Mucosa of rectum (tissue), 2 donors: ENCODE measurements around the gene TNFSF13.

ENCODE experiments used
- H3K27ac ChIP-seq, 2 donors: one replicate each; pipeline ENCODE4 v1.7.0; 2013; ENCODE audit warnings: inconsistent platforms in 2 of 2, low read depth in 2 of 2, low read length in 2 of 2
- H3K27me3 ChIP-seq, 2 donors: one replicate each; pipeline ENCODE4 v1.7.0; 2013; ENCODE audit warnings: low read length in 2 of 2; ENCODE audit not compliant: control insufficient read depth in 2 of 2, insufficient read depth in 2 of 2
- H3K36me3 ChIP-seq, 2 donors: one replicate each; pipeline ENCODE4 v1.7.0; 2013; ENCODE audit warnings: low read length in 2 of 2; ENCODE audit not compliant: control insufficient read depth in 2 of 2, insufficient read depth in 2 of 2
- H3K4me1 ChIP-seq, 2 donors: one replicate each; pipeline ENCODE4 v1.7.0; 2013; ENCODE audit warnings: low read length in 2 of 2, mild to moderate bottlenecking in 1 of 2; ENCODE audit not compliant: control insufficient read depth in 2 of 2, insufficient read depth in 2 of 2
- H3K4me3 ChIP-seq, 2 donors: one replicate each; pipeline ENCODE4 v1.7.0; 2013; ENCODE audit warnings: low read length in 2 of 2
- H3K9ac ChIP-seq, 2 donors: one replicate each; pipeline ENCODE4 v1.7.0; 2013; ENCODE audit warnings: low read length in 2 of 2, low read depth in 1 of 2, mild to moderate bottlenecking in 1 of 2
- H3K9me3 ChIP-seq, 2 donors: one replicate each; pipeline ENCODE4 v1.7.0; 2013; ENCODE audit warnings: low read length in 2 of 2; ENCODE audit not compliant: control insufficient read depth in 2 of 2
- donor health status: healthy.
- donor health status: Normal muscosa, but diverticular disease.

TNFSF13 gene, protein sequence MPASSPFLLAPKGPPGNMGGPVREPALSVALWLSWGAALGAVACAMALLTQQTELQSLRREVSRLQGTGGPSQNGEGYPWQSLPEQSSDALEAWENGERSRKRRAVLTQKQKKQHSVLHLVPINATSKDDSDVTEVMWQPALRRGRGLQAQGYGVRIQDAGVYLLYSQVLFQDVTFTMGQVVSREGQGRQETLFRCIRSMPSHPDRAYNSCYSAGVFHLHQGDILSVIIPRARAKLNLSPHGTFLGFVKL

DNA sequence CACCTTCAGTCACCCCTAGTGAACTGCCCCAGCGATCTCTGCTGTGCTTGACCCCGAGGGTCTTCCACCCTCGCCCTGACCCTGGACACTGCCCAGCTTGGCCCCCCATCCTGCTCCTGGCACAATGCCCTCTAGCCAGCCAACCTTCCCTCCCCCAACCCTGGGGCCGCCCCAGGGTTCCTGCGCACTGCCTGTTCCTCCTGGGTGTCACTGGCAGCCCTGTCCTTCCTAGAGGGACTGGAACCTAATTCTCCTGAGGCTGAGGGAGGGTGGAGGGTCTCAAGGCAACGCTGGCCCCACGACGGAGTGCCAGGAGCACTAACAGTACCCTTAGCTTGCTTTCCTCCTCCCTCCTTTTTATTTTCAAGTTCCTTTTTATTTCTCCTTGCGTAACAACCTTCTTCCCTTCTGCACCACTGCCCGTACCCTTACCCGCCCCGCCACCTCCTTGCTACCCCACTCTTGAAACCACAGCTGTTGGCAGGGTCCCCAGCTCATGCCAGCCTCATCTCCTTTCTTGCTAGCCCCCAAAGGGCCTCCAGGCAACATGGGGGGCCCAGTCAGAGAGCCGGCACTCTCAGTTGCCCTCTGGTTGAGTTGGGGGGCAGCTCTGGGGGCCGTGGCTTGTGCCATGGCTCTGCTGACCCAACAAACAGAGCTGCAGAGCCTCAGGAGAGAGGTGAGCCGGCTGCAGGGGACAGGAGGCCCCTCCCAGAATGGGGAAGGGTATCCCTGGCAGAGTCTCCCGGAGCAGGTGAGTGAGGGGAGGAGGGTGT, at the start of gene TNFSF13:
Gene TNFSF13, plus strand, starts transcription at position 207 of the 776 bp plus-strand sequence. Its CDS starts 290 bp downstream, at position 497.
- H3K9ac ChIP-seq = peak within 1 kb of the TSS; percentile 77 to 94
- H3K27ac ChIP-seq = peak within 1 kb of the TSS; percentile 98 to 99
- H3K4me3 ChIP-seq = peak within 1 kb of the TSS; percentile 69 to 85
- no peaks in the 10 kb centered on the region for H3K9me3 ChIP-seq
- peaks cover 57 to 59% of the 10 kb centered on the region in 2 donors for H3K4me1 ChIP-seq
- H3K27me3 ChIP-seq = no peaks in the 10 kb centered on the region
- peaks cover 0 to 3% of the 10 kb centered on the region in 2 donors for H3K36me3 ChIP-seq

DNA sequence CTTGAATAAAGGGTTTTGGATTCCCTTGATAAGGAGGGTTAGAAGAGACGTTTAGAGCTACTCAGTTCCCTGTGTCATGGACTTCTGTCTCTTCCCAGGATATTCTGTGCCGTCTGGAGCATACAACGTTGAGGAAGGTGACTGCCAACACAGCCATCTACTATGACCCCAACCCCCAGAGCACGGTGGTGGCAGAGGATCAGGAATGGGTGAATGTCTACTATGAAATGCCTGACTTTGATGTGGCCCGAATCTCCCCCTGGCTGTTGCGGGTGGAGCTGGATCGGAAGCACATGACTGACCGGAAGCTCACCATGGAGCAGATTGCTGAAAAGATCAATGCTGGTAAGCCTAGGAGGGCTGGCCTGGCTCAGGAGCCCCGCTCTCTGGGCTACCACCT, 49.7 kb upstream of the TNFSF13 start:
- Histone ChIP-seq H3K27me3 (no peaks in the 10 kb centered on the region), H3K4me3 (no peak overlapping the region), H3K27ac (no peak overlapping the region), H3K9me3 (no peaks in the 10 kb centered on the region), H3K9ac (no peak overlapping the region), H3K36me3 (peaks cover 72 to 83% of the 10 kb centered on the region in 2 donors), H3K4me1 (no peaks in the 10 kb centered on the region)

DNA sequence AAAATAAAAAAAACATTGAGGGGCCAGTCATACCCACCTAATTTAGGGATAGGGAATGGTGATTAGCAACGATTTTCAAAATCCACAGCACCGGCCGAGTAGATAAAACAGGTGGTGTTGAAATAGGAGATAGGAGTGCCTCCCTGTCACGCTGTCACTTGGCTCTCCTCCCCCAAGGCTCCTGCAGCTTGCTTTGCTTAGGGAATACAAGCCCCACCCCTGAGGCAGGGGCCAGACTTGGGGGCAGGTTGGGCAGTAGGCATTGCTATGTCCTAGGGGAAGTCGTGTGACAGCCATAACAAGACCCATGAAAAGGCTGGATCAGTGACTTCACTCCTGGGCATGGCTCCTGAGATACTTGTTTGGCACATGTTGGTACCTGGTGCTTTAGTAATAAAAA, 48.6 kb upstream of the TNFSF13 start:
- Histone ChIP-seq H3K9ac (no peak overlapping the region), H3K4me3 (no peak overlapping the region), H3K36me3 (peaks cover 73 to 81% of the 10 kb centered on the region in 2 donors), H3K9me3 (no peaks in the 10 kb centered on the region), H3K27ac (no peak overlapping the region), H3K4me1 (peaks cover 0 to 1% of the 10 kb centered on the region in 2 donors), H3K27me3 (no peaks in the 10 kb centered on the region)

DNA sequence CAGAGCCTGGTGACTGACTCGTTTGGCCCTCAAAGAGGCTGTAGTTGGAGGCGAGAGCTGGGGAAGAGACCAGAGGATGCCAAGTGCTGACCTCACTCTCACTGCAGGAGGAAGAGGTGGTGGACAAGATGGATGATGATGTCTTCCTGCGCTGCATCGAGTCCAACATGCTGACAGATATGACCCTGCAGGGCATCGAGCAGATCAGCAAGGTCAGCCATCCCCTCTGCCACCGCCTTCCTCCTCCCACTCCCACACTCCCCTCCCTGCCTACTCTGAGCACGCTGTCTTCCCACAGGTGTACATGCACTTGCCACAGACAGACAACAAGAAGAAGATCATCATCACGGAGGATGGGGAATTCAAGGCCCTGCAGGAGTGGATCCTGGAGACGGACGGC, 47.4 kb upstream of the TNFSF13 start:
- peaks cover 69 to 75% of the 10 kb centered on the region in 2 donors for H3K36me3 ChIP-seq
- H3K27ac ChIP-seq = no peak overlapping the region
- peaks cover 9 to 11% of the 10 kb centered on the region in 2 donors for H3K4me1 ChIP-seq
- no peaks in the 10 kb centered on the region for H3K9me3 ChIP-seq
- H3K9ac ChIP-seq = no peak overlapping the region
- H3K4me3 ChIP-seq = no peak overlapping the region
- no peaks in the 10 kb centered on the region for H3K27me3 ChIP-seq

DNA sequence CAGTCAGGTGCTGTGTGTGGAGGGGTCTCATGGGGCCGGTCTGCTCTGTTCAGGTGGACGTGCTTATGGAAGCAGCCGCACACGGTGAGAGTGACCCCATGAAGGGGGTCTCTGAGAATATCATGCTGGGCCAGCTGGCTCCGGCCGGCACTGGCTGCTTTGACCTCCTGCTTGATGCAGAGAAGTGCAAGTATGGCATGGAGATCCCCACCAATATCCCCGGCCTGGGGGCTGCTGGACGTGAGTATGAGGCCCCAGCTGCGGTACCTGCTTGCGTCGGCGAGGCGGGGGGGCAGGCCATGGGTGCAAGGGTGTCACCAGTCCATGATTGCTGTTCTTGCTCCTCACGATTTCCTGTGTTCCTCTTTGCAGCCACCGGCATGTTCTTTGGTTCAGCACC, 46.4 kb upstream of the TNFSF13 start:
- no peak overlapping the region for H3K4me3 ChIP-seq
- no peaks in the 10 kb centered on the region for H3K9me3 ChIP-seq
- peaks cover 9 to 12% of the 10 kb centered on the region in 2 donors for H3K4me1 ChIP-seq
- H3K27me3 ChIP-seq = no peaks in the 10 kb centered on the region
- H3K9ac ChIP-seq = no peak overlapping the region
- peaks cover 64 to 65% of the 10 kb centered on the region in 2 donors for H3K36me3 ChIP-seq
- H3K27ac ChIP-seq = no peak overlapping the region

DNA sequence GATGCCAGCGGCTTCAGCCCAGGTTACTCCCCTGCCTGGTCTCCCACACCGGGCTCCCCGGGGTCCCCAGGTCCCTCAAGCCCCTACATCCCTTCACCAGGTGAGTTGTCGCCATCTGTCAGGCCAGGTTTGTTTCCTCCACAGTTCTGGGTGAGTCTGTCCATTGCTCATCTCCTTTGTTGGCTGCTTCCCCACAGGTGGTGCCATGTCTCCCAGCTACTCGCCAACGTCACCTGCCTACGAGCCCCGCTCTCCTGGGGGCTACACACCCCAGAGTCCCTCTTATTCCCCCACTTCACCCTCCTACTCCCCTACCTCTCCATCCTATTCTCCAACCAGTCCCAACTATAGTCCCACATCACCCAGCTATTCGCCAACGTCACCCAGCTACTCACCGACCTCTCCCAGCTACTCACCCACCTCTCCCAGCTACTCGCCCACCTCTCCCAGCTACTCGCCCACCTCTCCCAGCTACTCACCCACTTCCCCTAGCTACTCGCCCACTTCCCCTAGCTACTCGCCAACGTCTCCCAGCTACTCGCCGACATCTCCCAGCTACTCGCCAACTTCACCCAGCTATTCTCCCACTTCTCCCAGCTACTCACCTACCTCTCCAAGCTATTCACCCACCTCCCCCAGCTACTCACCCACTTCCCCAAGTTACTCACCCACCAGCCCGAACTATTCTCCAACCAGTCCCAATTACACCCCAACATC, 45.6 kb upstream of the TNFSF13 start:
- Histone ChIP-seq H3K9ac (no peak overlapping the region), H3K4me1 (peaks cover 9 to 12% of the 10 kb centered on the region in 2 donors), H3K9me3 (no peaks in the 10 kb centered on the region), H3K27ac (no peak overlapping the region), H3K36me3 (peaks cover 60 to 62% of the 10 kb centered on the region in 2 donors), H3K4me3 (no peak overlapping the region), H3K27me3 (no peaks in the 10 kb centered on the region)

DNA sequence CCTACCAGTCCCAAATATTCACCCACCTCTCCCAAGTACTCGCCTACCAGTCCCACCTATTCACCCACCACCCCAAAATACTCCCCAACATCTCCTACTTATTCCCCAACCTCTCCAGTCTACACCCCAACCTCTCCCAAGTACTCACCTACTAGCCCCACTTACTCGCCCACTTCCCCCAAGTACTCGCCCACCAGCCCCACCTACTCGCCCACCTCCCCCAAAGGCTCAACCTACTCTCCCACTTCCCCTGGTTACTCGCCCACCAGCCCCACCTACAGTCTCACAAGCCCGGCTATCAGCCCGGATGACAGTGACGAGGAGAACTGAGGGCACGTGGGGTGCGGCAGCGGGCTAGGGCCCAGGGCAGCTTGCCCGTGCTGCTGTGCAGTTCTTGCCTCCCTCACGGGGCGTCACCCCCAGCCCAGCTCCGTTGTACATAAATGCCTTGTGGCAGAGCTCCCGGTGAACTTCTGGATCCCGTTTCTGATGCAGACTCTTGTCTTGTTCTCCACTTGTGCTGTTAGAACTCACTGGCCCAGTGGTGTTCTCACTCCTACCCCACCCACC, 44.6 kb upstream of the TNFSF13 start:
- no peak overlapping the region for H3K9ac ChIP-seq
- H3K27me3 ChIP-seq = no peaks in the 10 kb centered on the region
- no peak overlapping the region for H3K27ac ChIP-seq
- no peaks in the 10 kb centered on the region for H3K9me3 ChIP-seq
- H3K4me3 ChIP-seq = no peak overlapping the region
- peaks cover 51 to 52% of the 10 kb centered on the region in 2 donors for H3K36me3 ChIP-seq
- peaks cover 9 to 12% of the 10 kb centered on the region in 2 donors for H3K4me1 ChIP-seq

DNA sequence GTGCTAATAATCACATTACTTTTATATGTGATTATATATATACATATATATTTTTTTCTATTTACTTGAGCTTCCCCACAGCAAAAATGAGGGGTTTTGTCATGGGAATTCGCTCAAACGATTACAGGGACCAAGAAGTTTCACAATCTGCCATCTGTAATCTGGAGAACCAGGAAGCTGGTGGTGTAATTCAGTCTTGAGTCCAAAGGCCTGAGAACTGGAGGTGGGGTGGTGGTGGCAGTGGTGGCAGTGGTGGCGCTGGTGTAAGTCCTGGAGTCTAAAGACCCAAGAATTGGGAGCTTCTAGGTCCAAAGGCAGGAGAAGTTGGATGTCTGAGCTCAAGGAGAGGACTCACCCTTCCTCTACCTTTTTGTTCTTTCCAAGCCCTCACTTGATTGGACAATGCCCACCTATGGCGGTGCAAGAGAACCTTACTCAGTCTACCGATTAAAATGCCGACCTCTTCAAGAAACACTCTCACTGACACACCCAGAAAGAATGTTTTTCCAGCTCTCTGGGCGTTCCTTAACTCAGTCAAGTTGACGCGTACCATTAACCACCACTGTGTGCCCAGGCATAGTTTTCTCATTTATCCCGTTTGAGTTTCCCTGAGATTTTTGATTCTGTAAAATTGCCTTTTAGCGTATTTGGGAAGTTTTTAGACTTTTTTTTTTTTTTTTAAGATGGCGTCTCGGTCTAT, 42.5 kb upstream of the TNFSF13 start:
- Histone ChIP-seq H3K4me1 (peaks cover 9 to 12% of the 10 kb centered on the region in 2 donors), H3K27me3 (no peaks in the 10 kb centered on the region), H3K27ac (peak overlapping the region; percentile 54 to 86), H3K36me3 (peaks cover 32 to 34% of the 10 kb centered on the region in 2 donors), H3K9ac (peak overlapping the region in 1 of 2 donors; percentile 24), H3K9me3 (no peaks in the 10 kb centered on the region), H3K4me3 (peak overlapping the region; percentile 11 to 17)

DNA sequence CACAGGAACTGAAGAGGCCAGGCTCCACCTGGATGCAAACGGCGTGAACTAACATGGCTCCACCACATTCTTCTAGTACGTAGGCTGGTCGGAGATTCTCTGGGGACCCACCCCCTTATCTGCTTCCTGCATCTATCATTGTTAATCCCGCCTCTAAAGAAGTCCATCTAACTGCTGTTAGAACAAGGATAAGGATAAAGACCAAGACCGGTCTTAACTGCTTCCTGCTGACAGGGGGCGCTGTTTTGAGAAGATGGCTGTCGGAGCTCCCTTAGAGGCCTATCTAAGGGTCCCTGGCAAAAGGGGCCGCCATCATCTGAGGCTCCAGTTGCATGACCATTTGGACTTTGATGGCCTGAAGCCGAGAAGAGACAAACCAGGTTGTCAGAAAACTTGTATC, 35.5 kb upstream of the TNFSF13 start:
- Histone ChIP-seq H3K9me3 (no peaks in the 10 kb centered on the region), H3K36me3 (no peaks in the 10 kb centered on the region), H3K27me3 (no peaks in the 10 kb centered on the region), H3K27ac (no peak overlapping the region), H3K4me1 (no peaks in the 10 kb centered on the region), H3K4me3 (no peak overlapping the region), H3K9ac (no peak overlapping the region)
